Epithelial cell of esophagus (primary cell): Measurements from ENCODE around the gene ASCL3.

Source experiments
- DNase-seq: peaks from one replicate; pipeline ENCODE4 v3.0.0; 2010; ENCODE audit warnings: low read depth
- H3K4me3 ChIP-seq: 2 replicates; pipeline ENCODE4 v1.5.1; 2011; ENCODE audit warnings: mild to moderate bottlenecking, low read length, control low read depth
- CTCF ChIP-seq: IDR thresholded peaks from 2 replicates; pipeline ENCODE4 v1.5.1; 2011; ENCODE audit warnings: low read depth, mild to moderate bottlenecking, low read length, control low read depth, inconsistent platforms; ENCODE audit not compliant: insufficient read depth; ENCODE audit errors: missing control alignments

Gene ASCL3

GRCh38 chr11:8925711-8926110 lies 17.1 kb downstream of the ASCL3 start:
- TF ChIP-seq CTCF = no peak
- no peak for DNase-seq
- no peak overlapping the region for H3K4me3 ChIP-seq

- no peak for TF ChIP-seq CTCF
- no peak for DNase-seq
- no peak overlapping the region for H3K4me3 ChIP-seq
Measured at GRCh38 chr11:8922691-8923090, 20.1 kb downstream of the ASCL3 start.

- H3K4me3 ChIP-seq = no peak overlapping the region
- peak; percentile 51 for DNase-seq
- TF ChIP-seq CTCF = no peak
Measured at GRCh38 chr11:8917157-8917825, 25.5 kb downstream of the ASCL3 start.

- H3K4me3 ChIP-seq = no peak overlapping the region
- TF ChIP-seq CTCF = no peak
- no peak for DNase-seq
Measured at GRCh38 chr11:8914661-8915018, 28.2 kb downstream of the ASCL3 start.

- peak; percentile 77 for TF ChIP-seq CTCF
- DNase-seq = peak; percentile 41
- no peak overlapping the region for H3K4me3 ChIP-seq
Measured at GRCh38 chr11:8913961-8914660, 28.7 kb downstream of the ASCL3 start.

- peak; percentile 94 for DNase-seq
- TF ChIP-seq CTCF = no peak
- H3K4me3 ChIP-seq = peak within 1 kb of the TSS; percentile 82
Measured at GRCh38 chr11:8911029-8911823, 31.6 kb downstream of the ASCL3 start, which contains the start of gene AKIP1. TSS of gene AKIP1 (plus strand) at chr11:8911189. CDS start at chr11:8911450, 261 bp downstream.
